HEK293T (cell line): ENCODE results near the gene MED6.

Source experiments
- ARNT ChIP-seq: fragments of 450-650 bp; IDR thresholded peaks from 2 replicates; pipeline ENCODE4 v1.6.1; 2017; ENCODE audit warnings: mild to moderate bottlenecking
- ELF4 ChIP-seq: fragments of 450-650 bp; IDR thresholded peaks from 2 replicates; pipeline ENCODE4 v1.6.1; 2017; ENCODE audit warnings: antibody characterized with exemption
- FOXA1 ChIP-seq: fragments of 450-650 bp; IDR thresholded peaks from 2 replicates; pipeline ENCODE4 v1.6.1; 2016; ENCODE audit warnings: mild to moderate bottlenecking
- FOXK2 ChIP-seq: fragments of 450-650 bp; IDR thresholded peaks from 2 replicates; pipeline ENCODE4 v1.6.1; 2016; ENCODE audit warnings: mild to moderate bottlenecking
- HDGF ChIP-seq: fragments of 450-650 bp; IDR thresholded peaks from 2 replicates; pipeline ENCODE4 v1.6.1; 2017; ENCODE audit warnings: antibody characterized with exemption, borderline replicate concordance
- SP1 ChIP-seq: fragments of 450-650 bp; IDR thresholded peaks from 2 replicates; pipeline ENCODE4 v1.6.1; 2017
- ZNF384 ChIP-seq: fragments of 450-650 bp; IDR thresholded peaks from 2 replicates; pipeline ENCODE4 v1.6.1; 2016
- TF ChIP-seq, protein P1 (sequence below): fragments of 450-650 bp; IDR thresholded peaks from 2 replicates; pipeline ENCODE4 v1.6.1; 2016

DNA sequence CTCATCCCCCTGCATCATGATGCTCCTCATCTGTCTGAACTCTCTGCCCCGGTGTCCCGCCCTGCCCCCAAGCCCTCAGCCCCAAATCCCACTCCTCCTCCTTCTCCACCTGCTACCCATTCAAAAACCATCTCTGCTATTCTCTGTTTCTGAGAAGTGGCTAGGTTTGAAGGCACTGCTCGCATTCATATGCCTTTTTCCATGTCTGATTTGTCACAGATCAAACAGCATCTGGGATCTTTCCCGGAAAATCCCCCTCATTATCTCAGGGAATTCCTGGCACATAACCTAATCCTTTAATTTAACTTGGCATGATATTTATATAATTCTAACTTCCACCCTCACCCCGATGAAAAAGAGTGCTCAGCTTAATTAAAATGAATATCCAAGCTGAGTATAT, 62.4 kb downstream of the MED6 start:
- no peak for TF ChIP-seq ZNF384
- TF ChIP-seq ARNT = no peak
- TF ChIP-seq FOXA1 = no peak
- TF ChIP-seq, protein P1, sequence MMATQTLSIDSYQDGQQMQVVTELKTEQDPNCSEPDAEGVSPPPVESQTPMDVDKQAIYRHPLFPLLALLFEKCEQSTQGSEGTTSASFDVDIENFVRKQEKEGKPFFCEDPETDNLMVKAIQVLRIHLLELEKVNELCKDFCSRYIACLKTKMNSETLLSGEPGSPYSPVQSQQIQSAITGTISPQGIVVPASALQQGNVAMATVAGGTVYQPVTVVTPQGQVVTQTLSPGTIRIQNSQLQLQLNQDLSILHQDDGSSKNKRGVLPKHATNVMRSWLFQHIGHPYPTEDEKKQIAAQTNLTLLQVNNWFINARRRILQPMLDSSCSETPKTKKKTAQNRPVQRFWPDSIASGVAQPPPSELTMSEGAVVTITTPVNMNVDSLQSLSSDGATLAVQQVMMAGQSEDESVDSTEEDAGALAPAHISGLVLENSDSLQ = no peak
- TF ChIP-seq HDGF = no peak
- TF ChIP-seq SP1 = no peak
- no peak for TF ChIP-seq FOXK2
- no peak for TF ChIP-seq ELF4
